SHP77 (cell line): ENCODE measurements around the gene CDA.
"Not testable (repeated sequence)": the region's sequence is repeated elsewhere in the genome, so short reads cannot be mapped to it uniquely, and the experiment has no call there.

Experiments
- DNase-seq, 2 experiments: peaks; one replicate each; lab custom pipeline; 2025; lab: John Stamatoyannopoulos, UW

CDA gene

GRCh38 chr1:20586953-20587660 lies 1.8 kb upstream of the CDA start:
- no peak for DNase-seq

GRCh38 chr1:20587661-20588053 lies 1.2 kb upstream of the CDA start:
- no peak for DNase-seq

- DNase-seq: no peak
These were observed 708 bp downstream of the CDA start for GRCh38 chr1:20589331-20590278.

GRCh38 chr1:20590306-20590777 lies 1.4 kb downstream of the CDA start:
- DNase-seq: no peak

DNA sequence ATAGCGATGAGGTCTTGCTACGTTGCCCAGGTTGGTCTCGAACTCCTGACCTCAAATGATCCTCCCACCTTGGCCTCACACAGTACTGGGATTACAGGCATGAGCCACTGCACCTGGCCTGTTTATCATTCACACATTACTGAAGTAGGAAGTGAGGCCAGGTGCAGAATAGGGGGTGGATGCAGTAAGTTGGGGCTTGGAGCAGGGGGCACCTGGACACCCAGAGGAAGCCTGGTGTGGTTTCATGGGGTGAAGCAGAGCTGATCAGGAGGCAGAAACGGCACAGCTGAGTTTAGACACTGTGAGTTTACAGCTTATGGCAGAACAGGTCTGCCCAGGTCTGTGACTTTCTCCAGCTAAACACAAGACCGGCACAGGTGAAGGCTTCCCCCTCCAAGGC lies 4.9 kb downstream of the CDA start:
- DNase-seq: no peak

GRCh38 chr1:20594746-20595145 lies 5.8 kb downstream of the CDA start:
- DNase-seq: no peak

DNA sequence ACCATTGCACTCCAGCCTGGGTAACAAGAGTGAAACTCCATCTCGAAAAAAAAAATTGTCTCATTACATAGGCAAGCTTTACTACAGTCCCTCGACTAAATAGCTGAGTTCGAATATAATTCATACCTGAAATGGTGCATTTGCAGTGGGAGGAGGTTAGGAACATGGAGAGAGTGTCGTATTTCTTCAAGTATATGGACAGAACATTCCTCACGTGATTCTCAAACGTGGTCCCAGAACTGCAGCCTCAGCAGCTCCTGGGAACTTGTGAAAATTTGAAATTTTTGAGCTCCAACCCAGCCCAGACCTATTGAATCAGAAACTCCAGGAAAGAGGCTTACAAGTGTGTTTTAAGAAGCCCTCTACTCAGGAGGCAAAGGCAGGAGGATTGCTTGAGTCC lies 7.2 kb downstream of the CDA start:
- DNase-seq: no peak

DNA sequence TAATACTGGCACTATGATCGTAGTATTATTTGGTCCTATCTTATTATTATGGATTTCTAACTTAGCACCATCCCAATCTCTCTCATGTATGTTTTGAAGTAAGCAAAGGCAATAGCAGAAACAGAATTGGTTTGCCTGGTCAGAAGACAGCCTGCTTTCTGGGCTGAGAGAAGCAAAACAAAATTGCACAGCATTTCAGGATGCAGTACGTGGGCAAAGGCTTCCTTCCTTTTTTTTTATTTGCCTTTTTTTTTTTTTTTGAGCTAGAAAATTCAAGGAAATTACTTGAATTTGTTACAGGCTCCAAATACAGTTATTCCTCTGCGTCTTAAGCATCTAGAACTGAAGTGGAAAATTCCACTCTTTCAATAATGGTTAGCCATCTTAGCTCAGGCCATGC lies 8.8 kb downstream of the CDA start:
- DNase-seq: no peak

GRCh38 chr1:20600156-20600555 lies 11.3 kb downstream of the CDA start:
- DNase-seq: no peak

DNA sequence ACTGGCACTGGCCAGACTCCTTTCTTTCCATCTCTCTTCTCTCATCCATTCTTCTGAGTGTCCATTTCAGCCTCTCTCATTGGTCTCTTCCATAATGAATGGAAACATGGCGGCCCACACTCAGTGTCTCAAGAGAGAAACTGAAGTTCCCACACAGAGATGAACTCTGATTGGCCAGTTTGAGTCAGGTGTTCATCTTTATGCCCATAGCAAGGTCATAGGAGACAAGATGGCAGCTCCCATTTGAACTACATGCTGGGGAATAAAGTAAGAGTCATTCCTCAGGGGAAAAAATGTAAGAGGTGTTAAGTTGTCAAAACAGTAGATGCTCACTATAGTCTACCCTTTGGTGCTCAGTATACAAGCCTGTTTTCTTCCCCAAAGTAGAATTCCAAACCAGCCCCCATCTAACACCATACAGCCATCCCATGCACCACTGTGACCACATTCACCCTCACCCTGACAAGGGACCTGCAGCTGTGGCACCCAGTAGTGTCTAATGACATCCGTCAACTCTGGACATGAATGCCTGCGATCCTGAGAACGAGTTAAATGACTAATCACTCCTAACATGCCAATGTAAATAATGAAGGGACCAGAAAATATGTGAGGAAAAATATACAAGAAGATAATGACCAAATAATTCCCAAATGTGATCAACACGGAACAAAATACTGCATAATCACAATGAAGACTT lies 12.4 kb downstream of the CDA start:
- no peak for DNase-seq

DNA sequence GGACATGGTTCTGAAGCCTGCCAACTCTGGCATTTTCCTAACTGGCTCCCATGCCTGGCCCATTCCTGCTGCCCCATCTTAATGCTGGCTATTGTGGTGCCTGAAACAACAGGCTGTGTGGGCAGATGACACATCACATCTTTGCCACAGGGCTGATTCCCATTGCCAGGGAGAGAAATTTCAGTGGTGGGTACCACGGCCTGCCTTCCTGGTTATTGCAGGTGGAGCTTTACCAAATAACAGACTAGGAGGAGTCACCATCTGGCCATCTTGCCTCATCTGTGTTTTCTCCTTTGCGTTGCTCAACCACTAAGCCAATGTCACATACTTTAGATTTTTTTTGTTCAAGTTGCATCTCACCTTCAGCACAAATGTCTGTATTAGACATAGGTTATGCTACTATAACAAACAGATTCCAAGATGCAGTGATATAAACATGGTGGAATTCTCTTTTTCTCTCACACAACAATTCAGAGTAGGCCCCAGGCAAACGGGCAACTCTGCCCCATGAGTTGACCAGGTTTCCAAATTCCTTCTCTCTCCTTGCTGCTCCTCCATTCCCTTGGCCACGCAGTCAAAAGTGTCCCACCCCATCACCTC lies 14.1 kb downstream of the CDA start:
- no peak for DNase-seq

GRCh38 chr1:20603504-20604464 lies 14.9 kb downstream of the CDA start:
- no peak for DNase-seq

DNA sequence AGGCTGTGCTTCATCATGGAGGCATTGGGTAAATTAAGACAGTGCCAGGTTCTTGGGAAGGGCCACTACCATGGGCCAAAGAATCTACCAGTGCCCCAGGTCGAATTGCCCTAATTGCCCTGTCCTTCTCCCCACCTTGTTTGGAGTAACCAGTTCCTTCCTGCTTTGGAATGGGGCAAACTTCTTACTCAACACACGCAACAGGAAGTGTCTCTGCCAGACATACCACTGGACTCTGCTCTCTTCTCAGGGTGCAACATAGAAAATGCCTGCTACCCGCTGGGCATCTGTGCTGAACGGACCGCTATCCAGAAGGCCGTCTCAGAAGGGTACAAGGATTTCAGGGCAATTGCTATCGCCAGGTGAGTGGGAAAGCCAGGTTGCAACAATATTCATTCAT lies 15.8 kb downstream of the CDA start:
- DNase-seq: no peak

- not testable (repeated sequence) for DNase-seq
These were observed 18.1 kb downstream of the CDA start for GRCh38 chr1:20606801-20607570.

GRCh38 chr1:20609541-20609940 lies 20.6 kb downstream of the CDA start:
- no peak for DNase-seq

DNA sequence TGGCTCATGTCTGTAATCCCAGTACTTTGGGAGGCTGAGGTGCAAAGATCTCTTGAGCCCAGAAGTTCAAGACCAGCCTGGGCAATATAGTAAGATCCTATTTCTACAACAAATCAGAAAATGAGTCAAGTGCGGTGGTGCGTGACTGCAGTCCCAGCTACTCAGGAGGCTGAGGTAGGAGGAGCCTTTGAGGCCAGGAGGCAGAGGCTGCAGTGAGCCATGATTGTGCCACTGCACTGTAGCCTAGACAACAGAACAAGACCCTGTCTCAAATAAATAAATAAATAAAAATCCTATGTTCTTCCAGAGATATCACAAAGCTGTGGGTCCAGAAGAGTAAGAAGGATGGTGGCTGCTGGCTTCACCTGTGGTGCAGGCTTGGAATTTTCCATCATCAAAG lies 22.1 kb downstream of the CDA start:
- DNase-seq: no peak

DNA sequence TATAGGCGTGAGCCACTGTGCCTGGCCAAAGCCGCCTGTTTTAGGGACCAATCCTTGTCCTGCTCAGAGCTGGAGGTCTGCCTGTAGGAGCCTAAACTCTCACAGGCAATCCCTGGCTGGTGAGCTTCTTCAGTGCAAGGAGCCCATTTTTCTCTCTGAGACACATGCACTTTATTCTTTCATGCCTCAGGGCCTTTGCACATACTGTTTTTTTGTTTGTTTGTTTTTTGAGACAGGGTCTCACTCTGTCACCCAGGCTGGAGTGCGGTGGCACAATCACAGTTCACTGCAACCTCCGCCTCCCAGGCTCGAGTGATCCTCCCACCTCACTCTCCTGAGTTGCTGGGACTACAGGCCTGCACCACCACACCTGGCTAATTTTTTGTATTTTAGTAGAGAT lies 22.8 kb downstream of the CDA start:
- no peak for DNase-seq

GRCh38 chr1:20612221-20612746 lies 23.4 kb downstream of the CDA start:
- DNase-seq: no peak

DNA sequence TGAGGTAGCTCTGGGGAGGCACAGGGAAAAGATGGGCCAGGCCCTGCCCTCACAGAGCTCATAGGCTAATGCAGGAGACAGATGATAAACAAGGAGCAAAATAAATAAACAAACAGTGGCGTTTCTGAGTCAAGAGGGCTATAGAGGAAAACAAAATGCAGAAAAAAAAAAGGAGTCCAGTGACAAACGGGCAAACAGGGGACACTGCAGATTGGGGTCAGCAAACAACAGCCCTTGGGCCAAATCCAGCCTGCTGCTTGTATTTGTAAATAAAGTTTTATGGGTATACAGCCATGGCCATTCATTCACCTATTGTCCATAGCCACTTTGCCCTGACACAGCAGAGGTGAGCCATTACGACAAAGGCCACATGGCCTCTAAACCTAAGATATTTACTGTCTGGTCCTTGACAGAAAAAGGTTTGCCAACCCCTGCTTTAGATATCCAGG lies 25.3 kb downstream of the CDA start:
- no peak for DNase-seq
